Retina (tissue), 1 donor: ENCODE data around the gene PEX10.
A peak's percentile ranks its signal among the peaks of the same experiment; 100 is the strongest.
"Not testable (repeated sequence)": the region's sequence is repeated elsewhere in the genome, so short reads cannot be mapped to it uniquely, and the experiment has no call there.

Experiments
- DNase-seq: peaks from one replicate; pipeline ENCODE4 v3.0.0-alpha.2; 2016

PEX10 gene

GRCh38 chr1:2412395-2412772 lies at the start of gene PEX10:
PEX10 (minus strand) TSS chr1:2412564; CDS start chr1:2412502, 62 bp downstream.
- peak; percentile 89 for DNase-seq

- no peak for DNase-seq
Measured at GRCh38 chr1:2460996-2461751, 48.8 kb upstream of the PEX10 start.

- no peak for DNase-seq
Measured at GRCh38 chr1:2460203-2460602, 47.8 kb upstream of the PEX10 start.

- DNase-seq = peak; percentile 61
Measured at GRCh38 chr1:2459757-2460156, 47.4 kb upstream of the PEX10 start.

GRCh38 chr1:2459102-2459753 lies 46.9 kb upstream of the PEX10 start:
- DNase-seq = not testable (repeated sequence)

DNA sequence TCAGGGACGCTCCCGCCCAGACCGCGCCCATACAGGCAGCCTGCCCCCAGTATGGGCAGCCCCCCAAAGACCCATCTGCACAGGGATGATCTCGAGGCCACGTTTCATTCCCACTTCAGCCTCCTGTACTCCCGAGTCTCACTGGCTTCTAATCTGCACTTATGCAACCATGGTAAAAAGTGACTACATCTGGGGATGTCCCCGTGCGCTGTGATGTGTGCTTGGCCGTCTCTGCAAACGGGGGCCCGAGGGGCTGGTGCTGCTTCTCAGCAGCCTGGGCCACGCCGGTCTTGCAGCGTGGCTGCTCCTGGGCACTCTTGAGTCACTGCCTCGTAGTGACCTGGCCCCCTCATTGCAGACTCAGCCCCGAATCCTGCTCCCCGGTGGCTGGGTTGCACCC lies 46.3 kb upstream of the PEX10 start:
- DNase-seq = no peak

DNA sequence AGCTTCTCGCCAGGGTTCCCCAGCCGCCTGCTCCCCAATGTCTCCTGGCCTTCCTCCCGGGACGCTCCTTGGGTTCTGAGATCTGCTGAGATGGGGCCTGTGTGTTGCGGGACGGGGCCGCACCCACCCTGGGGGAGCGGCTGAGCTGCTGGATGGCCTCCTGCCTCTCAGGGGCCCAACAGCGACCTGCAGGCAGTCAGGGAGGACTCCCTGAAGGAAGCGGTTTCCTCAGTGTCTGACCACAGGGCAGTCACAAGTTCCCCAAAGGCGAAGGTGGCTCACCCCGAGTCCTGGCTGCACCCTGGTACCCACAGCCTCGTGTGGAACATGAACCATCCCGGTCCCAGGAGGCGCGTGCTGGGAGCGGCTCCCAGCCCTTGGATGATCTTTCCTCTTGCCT lies 45.1 kb upstream of the PEX10 start:
- no peak for DNase-seq

DNA sequence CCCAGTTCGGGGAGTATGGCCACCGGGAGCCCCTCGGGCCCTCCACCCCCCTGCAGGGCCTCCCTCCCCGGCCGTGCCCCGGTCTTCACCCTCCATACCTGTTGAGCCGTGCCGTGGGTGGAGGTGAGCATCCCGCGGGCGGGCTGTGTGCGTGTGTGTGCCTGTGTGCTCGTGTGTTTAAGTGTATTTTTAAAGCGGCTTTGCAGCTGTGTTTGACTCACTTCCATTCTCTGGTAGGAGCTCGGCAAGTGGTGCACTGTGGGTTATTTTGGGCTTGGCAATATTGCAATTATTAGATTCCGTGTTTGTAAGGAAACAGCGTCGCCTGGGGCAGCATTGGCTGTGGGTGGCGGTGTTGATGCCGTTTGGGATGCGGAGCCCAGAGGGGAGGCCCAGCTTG lies 43.4 kb upstream of the PEX10 start:
- no peak for DNase-seq

DNA sequence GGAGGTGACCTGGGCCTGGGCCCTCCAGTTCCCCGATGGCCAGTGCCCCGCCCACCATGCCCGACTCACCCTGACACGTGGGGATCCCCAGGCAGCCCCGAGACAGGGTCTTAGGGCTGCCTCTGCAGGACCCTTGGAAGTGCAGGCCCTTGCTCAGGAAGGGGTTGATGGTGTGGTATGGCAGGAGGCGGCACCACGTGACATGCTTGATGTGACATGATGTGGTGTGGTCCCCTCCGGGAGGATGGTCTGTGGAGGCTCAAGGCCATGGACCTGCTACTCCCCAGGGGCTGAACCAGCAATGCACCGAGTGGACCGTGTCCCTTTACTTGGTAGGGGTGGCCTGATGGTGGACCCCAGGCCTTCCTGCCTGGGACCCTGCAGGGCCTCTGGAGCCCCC lies 41.9 kb upstream of the PEX10 start:
- no peak for DNase-seq

- no peak for DNase-seq
Measured at GRCh38 chr1:2452932-2453315, 40.6 kb upstream of the PEX10 start.

- DNase-seq = peak; percentile 59
Measured at GRCh38 chr1:2452201-2452931, 40.0 kb upstream of the PEX10 start.

- DNase-seq = peak; percentile 58
Measured at GRCh38 chr1:2451741-2452140, 39.4 kb upstream of the PEX10 start.

DNA sequence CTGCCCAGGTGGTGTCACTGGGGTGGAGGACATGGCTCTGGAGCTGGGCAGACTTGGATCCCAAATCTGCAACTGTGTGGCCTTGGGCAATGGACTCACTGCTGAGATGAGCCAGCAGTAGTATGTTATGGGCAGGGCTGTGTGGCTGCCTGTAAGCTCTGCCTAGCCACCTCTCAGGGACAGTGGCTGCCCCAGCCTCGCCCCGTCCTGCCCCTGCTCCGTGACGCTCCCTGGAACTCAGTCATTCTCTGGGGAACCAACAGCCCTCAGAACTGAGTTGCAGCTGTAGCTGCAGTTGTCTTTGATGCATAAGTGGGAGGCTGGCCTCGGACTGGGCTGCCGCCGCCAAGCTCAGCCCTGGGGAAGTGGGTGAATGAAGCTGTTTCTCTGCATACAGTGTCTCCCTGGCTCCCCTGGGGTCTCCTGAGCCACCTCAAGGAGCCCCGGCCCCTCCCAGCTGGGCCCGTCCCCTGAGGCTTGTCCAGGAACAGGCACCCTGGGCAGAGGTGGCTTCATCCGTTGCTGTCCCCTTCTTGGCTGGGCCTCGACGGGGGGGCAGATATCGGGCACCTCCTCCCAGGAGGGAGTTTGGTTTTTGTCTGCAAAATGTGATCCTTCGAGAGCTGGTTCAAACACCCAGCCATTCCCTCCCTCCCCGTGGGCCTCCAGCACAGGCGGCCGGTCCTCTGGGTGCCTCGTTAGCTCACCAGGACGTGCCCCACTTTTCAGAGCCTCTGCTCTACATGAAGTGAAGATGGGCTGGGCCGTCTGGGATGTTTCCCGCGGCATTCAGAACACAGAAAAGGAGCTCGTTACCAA lies 37.5 kb upstream of the PEX10 start:
- DNase-seq = peak; percentile 52

DNA sequence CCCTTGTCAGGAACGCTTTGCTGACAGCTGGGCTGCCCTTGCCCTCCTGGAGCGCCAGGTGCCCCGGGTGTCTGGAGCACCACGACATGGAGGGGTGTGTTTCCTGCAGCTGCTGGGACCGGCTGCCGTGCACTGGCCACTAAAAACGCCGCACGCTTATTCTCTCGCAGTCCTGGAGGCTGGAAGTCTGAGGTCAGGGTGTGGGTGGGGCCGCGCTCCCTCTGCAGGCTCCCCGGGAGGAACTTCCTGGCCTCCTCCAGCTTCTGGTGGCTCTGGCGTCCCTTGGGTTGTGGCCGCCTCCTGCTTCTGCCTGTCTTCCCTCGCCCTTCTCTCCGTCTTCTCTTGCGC lies 35.7 kb upstream of the PEX10 start:
- no peak for DNase-seq

GRCh38 chr1:2447276-2448097 lies 35.1 kb upstream of the PEX10 start:
- DNase-seq = no peak

- DNase-seq = no peak
Measured at GRCh38 chr1:2446861-2447260, 34.5 kb upstream of the PEX10 start.

- peak; percentile 78 for DNase-seq
Measured at GRCh38 chr1:2446394-2446793, 34.0 kb upstream of the PEX10 start.

GRCh38 chr1:2445823-2446215 lies 33.5 kb upstream of the PEX10 start:
- no peak for DNase-seq

- DNase-seq = peak; percentile 49
Measured at GRCh38 chr1:2445162-2445822, 32.9 kb upstream of the PEX10 start.

GRCh38 chr1:2444138-2444591 lies 31.8 kb upstream of the PEX10 start:
- peak; percentile 68 for DNase-seq
